ENCODE data around the gene JPH2. TPM values are rescaled to one million over a fixed set of nuclear protein-coding genes. Genes with fewer than 3 reads are reported as not detected.

JPH2 gene
- total RNA-seq, 1 donor from 2014 or later: 7.9 TPM

DNA sequence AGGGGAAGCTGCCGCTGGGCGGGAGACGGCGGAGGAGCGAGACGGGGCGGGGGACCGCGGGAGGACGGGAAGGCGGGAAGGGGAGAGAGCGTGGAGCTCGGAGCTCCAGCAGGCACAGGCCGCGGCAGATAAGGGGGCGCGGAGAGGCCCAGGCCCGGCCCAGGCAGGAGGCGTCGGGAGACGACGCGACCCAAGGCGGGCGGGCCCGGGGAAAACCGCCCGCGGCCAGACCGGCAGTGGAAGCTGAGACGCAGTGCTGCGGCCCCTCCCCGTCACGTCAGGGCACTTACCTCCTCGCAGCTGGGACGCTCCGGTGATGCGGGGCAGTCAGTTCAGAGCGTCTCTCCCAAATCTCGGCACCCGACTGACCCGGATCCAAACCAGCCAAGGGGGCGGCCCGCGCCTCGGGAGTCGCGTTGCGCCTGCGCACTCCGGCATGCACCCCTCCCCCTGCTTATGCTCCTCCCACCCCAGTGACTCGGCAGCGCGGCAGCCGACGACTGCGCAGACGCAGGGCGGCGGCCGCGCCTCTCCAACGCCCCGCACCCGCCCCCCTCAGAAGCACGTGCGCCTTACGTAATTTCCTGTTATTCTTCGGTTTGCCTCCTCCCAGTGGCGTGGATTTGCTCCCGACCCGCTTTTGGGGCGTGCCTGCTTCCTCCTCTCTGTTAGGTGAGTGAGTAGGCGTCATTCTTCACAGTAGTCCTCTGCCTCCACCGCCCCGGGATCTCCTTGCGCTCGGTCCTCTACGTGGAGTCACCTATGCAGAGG lies 23.6 kb upstream of the JPH2 start, which contains the start of gene OSER1:
TSS of gene OSER1 (minus strand) at position 366 of the 771 bp plus-strand sequence. CDS start 3,814 bp downstream, outside the sequence.
- peak within 1 kb of the TSS; percentile 77 for H3K4me3 ChIP-seq
- DNase-seq (peak; percentile 98), ATAC-seq (peak; percentile 96)
- H3K9me3 ChIP-seq: no peaks in the 10 kb centered on the region
- H3K4me1 ChIP-seq: peaks cover 37% of the 10 kb centered on the region
- intact Hi-C loops (cut with DNase I): loop anchor here (10.0 kb wide), 1 partner anchor 174 kb away; no protein-coding TSS in a partner anchor
- peak within 1 kb of the TSS; percentile 94 for H3K27ac ChIP-seq
- H3K36me3 ChIP-seq: peaks cover 12% of the 10 kb centered on the region
- no peaks in the 10 kb centered on the region for H3K27me3 ChIP-seq
- TF ChIP-seq, protein P1, sequence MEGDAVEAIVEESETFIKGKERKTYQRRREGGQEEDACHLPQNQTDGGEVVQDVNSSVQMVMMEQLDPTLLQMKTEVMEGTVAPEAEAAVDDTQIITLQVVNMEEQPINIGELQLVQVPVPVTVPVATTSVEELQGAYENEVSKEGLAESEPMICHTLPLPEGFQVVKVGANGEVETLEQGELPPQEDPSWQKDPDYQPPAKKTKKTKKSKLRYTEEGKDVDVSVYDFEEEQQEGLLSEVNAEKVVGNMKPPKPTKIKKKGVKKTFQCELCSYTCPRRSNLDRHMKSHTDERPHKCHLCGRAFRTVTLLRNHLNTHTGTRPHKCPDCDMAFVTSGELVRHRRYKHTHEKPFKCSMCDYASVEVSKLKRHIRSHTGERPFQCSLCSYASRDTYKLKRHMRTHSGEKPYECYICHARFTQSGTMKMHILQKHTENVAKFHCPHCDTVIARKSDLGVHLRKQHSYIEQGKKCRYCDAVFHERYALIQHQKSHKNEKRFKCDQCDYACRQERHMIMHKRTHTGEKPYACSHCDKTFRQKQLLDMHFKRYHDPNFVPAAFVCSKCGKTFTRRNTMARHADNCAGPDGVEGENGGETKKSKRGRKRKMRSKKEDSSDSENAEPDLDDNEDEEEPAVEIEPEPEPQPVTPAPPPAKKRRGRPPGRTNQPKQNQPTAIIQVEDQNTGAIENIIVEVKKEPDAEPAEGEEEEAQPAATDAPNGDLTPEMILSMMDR (IDR thresholded peaks at IDR 0.05): no peak

DNA sequence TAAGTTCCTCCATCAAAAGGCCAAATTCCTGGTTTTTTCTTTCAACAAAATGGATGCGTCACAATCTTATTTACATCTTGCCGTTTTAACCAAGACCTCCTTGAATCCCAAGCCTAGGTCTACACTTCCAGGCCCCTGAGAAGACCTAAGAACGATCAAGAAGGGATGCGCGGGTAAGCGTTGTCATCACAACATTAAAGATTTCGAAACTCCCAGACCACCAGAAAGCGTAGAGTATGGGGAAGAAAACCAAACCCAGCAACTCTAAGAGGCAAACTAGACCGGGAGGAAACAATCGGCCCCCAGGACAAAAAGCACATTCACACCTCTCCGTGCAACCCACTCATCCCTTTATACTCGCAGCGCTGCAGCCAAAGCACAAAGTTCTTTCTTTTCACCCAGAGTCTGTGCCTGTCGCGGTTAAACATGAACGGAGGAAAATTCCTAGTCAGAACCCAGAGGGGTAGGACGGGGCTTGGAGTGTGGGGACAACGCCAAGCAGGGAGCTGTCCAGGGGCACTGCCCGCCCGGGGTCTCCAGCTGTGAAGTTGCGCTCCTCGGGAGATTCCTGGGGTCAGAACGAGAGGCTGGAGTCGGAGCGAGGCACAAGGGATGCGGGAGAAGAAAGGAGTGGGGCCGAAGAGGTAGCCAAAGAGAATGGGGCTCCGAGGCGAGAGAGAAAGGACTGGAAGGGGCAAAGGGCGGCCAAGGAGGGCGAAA lies 22.9 kb upstream of the JPH2 start:
- no peaks in the 10 kb centered on the region for H3K9me3 ChIP-seq
- H3K27me3 ChIP-seq: no peaks in the 10 kb centered on the region
- H3K27ac ChIP-seq: peak overlapping the region; percentile 92
- H3K4me3 ChIP-seq: peak overlapping the region; percentile 77
- DNase-seq (no peak), ATAC-seq (peak; percentile 1)
- H3K4me1 ChIP-seq: peaks cover 37% of the 10 kb centered on the region
- intact Hi-C loops (cut with DNase I): loop anchor here (10.0 kb wide), 1 partner anchor 175 kb away; no protein-coding TSS in a partner anchor
- H3K36me3 ChIP-seq: peaks cover 19% of the 10 kb centered on the region
- TF ChIP-seq, protein P1 (IDR thresholded peaks at IDR 0.05): no peak

DNA sequence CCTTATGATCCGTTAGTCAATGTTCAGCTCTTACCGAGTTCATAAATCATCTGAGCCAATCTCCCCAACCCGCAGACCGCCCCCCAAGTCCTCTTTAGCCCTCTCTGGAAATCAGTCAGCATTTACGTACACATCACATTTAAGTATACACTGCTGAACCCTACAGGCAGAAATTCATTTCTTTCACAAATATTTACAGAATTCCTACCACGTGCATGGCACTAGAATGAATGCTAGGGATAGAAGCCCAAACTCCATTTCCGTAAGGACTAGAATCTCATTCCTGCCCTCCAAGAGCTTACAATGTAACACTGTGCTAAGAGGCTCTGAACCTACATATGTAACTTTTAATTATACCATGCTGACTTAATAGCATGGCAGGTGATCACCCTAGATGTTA lies 21.8 kb upstream of the JPH2 start:
- Histone ChIP-seq H3K4me1 (peaks cover 48% of the 10 kb centered on the region), H3K36me3 (peaks cover 30% of the 10 kb centered on the region), H3K27ac (no peak overlapping the region), H3K9me3 (no peaks in the 10 kb centered on the region), H3K4me3 (peak overlapping the region; percentile 77), H3K27me3 (no peaks in the 10 kb centered on the region)
- intact Hi-C loops (cut with DNase I): no loop called here
- DNase-seq (no peak), ATAC-seq (no peak)
- TF ChIP-seq, protein P1 (IDR thresholded peaks at IDR 0.05): no peak

DNA sequence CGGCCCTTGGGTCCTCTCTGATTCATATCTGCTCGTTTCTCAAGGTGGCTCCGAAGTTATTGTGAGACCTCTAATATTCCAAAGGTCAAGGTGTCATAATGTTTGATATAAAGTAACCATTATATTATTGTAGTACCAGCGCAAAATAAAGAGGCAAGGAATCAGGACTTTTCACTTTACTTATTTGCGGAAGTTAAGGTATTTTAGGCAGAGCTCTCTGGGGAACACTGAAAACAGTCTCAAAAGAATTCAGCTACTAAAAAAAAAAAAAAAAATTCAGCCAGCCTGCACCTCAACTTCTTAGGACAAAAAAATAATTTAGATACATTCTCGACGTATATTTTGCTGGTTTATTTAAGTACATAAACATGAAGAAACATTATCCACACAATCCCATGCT lies 21.2 kb upstream of the JPH2 start:
- H3K4me1 ChIP-seq: peaks cover 50% of the 10 kb centered on the region
- ATAC-seq (no peak), DNase-seq (no peak)
- peaks cover 31% of the 10 kb centered on the region for H3K36me3 ChIP-seq
- TF ChIP-seq, protein P1 (IDR thresholded peaks at IDR 0.05): no peak
- H3K27me3 ChIP-seq: no peaks in the 10 kb centered on the region
- H3K9me3 ChIP-seq: no peaks in the 10 kb centered on the region
- intact Hi-C loops (cut with DNase I): no loop called here
- H3K27ac ChIP-seq: no peak overlapping the region
- H3K4me3 ChIP-seq: peak overlapping the region; percentile 77

DNA sequence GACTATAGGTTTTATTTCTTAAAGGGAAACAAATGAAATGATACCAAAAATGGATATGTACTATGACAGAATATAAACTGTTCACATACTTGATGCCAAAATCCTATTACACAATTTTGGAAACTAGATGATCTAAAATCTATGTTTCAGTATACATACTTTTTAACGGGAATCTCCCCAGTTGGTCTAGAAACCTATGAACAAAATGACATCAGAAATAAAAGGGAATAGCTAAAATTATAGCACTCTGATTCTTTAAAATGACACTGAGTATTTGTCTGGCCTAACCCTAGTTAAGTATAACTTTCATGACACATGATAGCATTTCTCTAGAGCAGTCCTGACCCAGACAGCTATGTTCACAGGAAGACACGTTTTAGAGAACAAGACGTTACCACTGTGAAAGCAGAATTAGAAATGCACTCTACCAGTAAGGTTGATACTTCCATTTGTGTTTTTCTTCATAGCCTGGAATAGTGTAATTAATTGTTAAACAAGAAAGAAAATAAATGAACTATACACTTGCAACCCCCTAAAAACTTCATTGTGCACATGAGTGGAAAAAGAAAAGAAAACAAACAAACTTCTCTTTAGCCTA lies 20.2 kb upstream of the JPH2 start:
- H3K4me3 ChIP-seq: no peak overlapping the region
- ATAC-seq (no peak), DNase-seq (no peak)
- no peaks in the 10 kb centered on the region for H3K9me3 ChIP-seq
- H3K27ac ChIP-seq: no peak overlapping the region
- TF ChIP-seq, protein P1 (IDR thresholded peaks at IDR 0.05): no peak
- H3K36me3 ChIP-seq: peaks cover 41% of the 10 kb centered on the region
- no peaks in the 10 kb centered on the region for H3K27me3 ChIP-seq
- intact Hi-C loops (cut with DNase I): no loop called here
- H3K4me1 ChIP-seq: peaks cover 55% of the 10 kb centered on the region
